Stimulated activated CD4-positive, alpha-beta T cell treated with anti-CD3 and anti-CD28 coated beads, Interleukin-2, amount 100 ng/mL, for 48 hours (primary cell): ENCODE measurements around the gene INSR.
A peak's percentile ranks its signal among the peaks of the same experiment; 100 is the strongest.
"Not testable (repeated sequence)": the region's sequence is repeated elsewhere in the genome, so short reads cannot be mapped to it uniquely, and the experiment has no call there.

Source experiments
- DNase-seq, 2 donors: peaks; one replicate each; pipeline ENCODE4 v3.0.0-alpha.2; 2020

INSR gene

GRCh38 chr19:7215176-7215575 is 79.0 kb downstream of the INSR start:
- no peak for DNase-seq

- no peak for DNase-seq
Observed at GRCh38 chr19:7214324-7215089, 79.7 kb downstream of the INSR start.

- no peak for DNase-seq
Observed at GRCh38 chr19:7213628-7214323, 80.4 kb downstream of the INSR start.

GRCh38 chr19:7211191-7211951 is 82.8 kb downstream of the INSR start:
- no peak for DNase-seq

GRCh38 chr19:7210359-7210758 is 83.9 kb downstream of the INSR start:
- no peak for DNase-seq

GRCh38 chr19:7209597-7210325 is 84.5 kb downstream of the INSR start:
- DNase-seq = not testable (repeated sequence)

GRCh38 chr19:7209036-7209435 is 85.2 kb downstream of the INSR start:
- DNase-seq = not testable (repeated sequence)

- no peak for DNase-seq
Observed at GRCh38 chr19:7203332-7203731, 90.9 kb downstream of the INSR start.

- no peak for DNase-seq
Observed at GRCh38 chr19:7202888-7203287, 91.3 kb downstream of the INSR start.

- no peak for DNase-seq
Observed at GRCh38 chr19:7200736-7201135, 93.5 kb downstream of the INSR start.

- no peak for DNase-seq
Observed at GRCh38 chr19:7199613-7200533, 94.3 kb downstream of the INSR start.

- DNase-seq = peak; percentile 80 to 86
Observed at GRCh38 chr19:7197760-7198696, 96.2 kb downstream of the INSR start.

GRCh38 chr19:7197119-7197759 is 97.0 kb downstream of the INSR start:
- peak; percentile 82 to 84 for DNase-seq

- DNase-seq = no peak
Observed at GRCh38 chr19:7196763-7197118, 97.5 kb downstream of the INSR start.

- DNase-seq = no peak
Observed at GRCh38 chr19:7195046-7195445, 99.2 kb downstream of the INSR start.

- DNase-seq = no peak
Observed at GRCh38 chr19:7194566-7194965, 99.6 kb downstream of the INSR start.

GRCh38 chr19:7191946-7192691 is 102.1 kb downstream of the INSR start:
- DNase-seq = no peak

- no peak for DNase-seq
Observed at GRCh38 chr19:7188698-7189629, 105.2 kb downstream of the INSR start.
